BJ (cell line): ENCODE measurements around the gene RASGRF2. TPM values are rescaled to one million over a fixed set of nuclear protein-coding genes. Genes with fewer than 3 reads are reported as not detected.

ENCODE experiments used
- CTCF ChIA-PET: fragments of 350-600 bp; formaldehyde crosslinking; extraction: SDS; loops from one replicate; lab custom pipeline; 2021; ENCODE audit warnings: antibody characterized with exemption, inconsistent platforms; lab: Yijun Ruan, JAX
- POLR2A ChIA-PET: fragments of 300-600 bp; sonication (Branson Sonifier 250); formaldehyde crosslinking; extraction: SDS; loops from one replicate; lab custom pipeline; 2021; ENCODE audit warnings: antibody characterized with exemption; lab: Charles Lee
- DNase-seq: peaks from one replicate; pipeline ENCODE4 v3.0.0-alpha.2; 2011; ENCODE audit warnings: low read depth
- H3K27me3 ChIP-seq: 2 replicates; pipeline ENCODE4 v1.6.0; 2011; ENCODE audit warnings: low read length; ENCODE audit not compliant: control insufficient read depth, insufficient read depth
- H3K36me3 ChIP-seq: 2 replicates; pipeline ENCODE4 v1.5.1; 2011; ENCODE audit warnings: low read length; ENCODE audit not compliant: control insufficient read depth, insufficient read depth
- H3K4me3 ChIP-seq: 2 replicates; pipeline ENCODE4 v1.5.1; 2011; ENCODE audit warnings: low read depth, mild to moderate bottlenecking, control low read depth, low read length
- CTCF ChIP-seq: IDR thresholded peaks from 2 replicates; pipeline ENCODE4 v1.5.1; 2011; ENCODE audit warnings: low read depth, mild to moderate bottlenecking, control low read depth, inconsistent platforms, low read length, moderate library complexity; ENCODE audit not compliant: insufficient read depth
- polyA plus RNA-seq: library from polyadenylated mRNA; depleted of rRNA; stranded (reverse); fragments of >200 nt; gene quantifications from 2 replicates; pipeline ENCODE4 v1.2.3, GENCODE V29; 2011

Gene RASGRF2
- polyA plus RNA-seq, 1 experiment = 0.85 TPM

- Histone ChIP-seq H3K27me3 (no peaks in the 10 kb centered on the region), H3K36me3 (no peaks in the 10 kb centered on the region), H3K4me3 (0 out of 2 replicates have a peak overlapping the region, but pooled peaks have one; percentile 7)
- no peak for TF ChIP-seq CTCF
- CTCF ChIA-PET = no interaction called here
- POLR2A ChIA-PET = interaction anchor here (0.6 kb wide), 1 partner anchor 221 kb away, joined by 4 read pairs; no protein-coding TSS in a partner anchor
- DNase-seq = peak; percentile 8
Observed at GRCh38 chr5:81125959-81126358, 165.8 kb downstream of the RASGRF2 start.

- ChIA-PET CTCF (no interaction called here), POLR2A (no interaction called here)
- Histone ChIP-seq H3K27me3 (no peaks in the 10 kb centered on the region), H3K36me3 (no peaks in the 10 kb centered on the region), H3K4me3 (no peak overlapping the region)
- no peak for DNase-seq
- no peak for TF ChIP-seq CTCF
Observed at GRCh38 chr5:81128416-81128815, 168.3 kb downstream of the RASGRF2 start.

GRCh38 chr5:81132381-81132780 lies 172.2 kb downstream of the RASGRF2 start:
- TF ChIP-seq CTCF = no peak
- CTCF ChIA-PET = no interaction called here
- no peaks in the 10 kb centered on the region for H3K36me3 ChIP-seq
- H3K4me3 ChIP-seq = no peak overlapping the region
- DNase-seq = no peak
- POLR2A ChIA-PET = no interaction called here
- no peaks in the 10 kb centered on the region for H3K27me3 ChIP-seq

GRCh38 chr5:81134066-81134465 lies 173.9 kb downstream of the RASGRF2 start:
- Histone ChIP-seq H3K36me3 (no peaks in the 10 kb centered on the region), H3K4me3 (no peak overlapping the region), H3K27me3 (no peaks in the 10 kb centered on the region)
- ChIA-PET CTCF (no interaction called here), POLR2A (no interaction called here)
- no peak for DNase-seq
- no peak for TF ChIP-seq CTCF

- ChIA-PET CTCF (no interaction called here), POLR2A (no interaction called here)
Observed at GRCh38 chr5:81134566-81134965, 174.4 kb downstream of the RASGRF2 start.

More at GRCh38 chr5:81134566-81134965, 174.4 kb downstream of the RASGRF2 start:
- no peak for TF ChIP-seq CTCF
- H3K27me3 ChIP-seq = no peaks in the 10 kb centered on the region
- H3K36me3 ChIP-seq = no peaks in the 10 kb centered on the region
- DNase-seq = no peak
- H3K4me3 ChIP-seq = no peak overlapping the region
